GM23338 (cell line): ENCODE results near the gene ARFIP1.
A peak's percentile ranks its signal among the peaks of the same experiment; 100 is the strongest.

Source experiments
- CREB1 ChIP-seq: fragments of 250-450 bp; sonication (Bioruptor Pico); IDR thresholded peaks from 2 replicates; pipeline ENCODE4 v1.5.0; 2020; ENCODE audit warnings: low read depth, mild to moderate bottlenecking, moderate library complexity
- EZH2 ChIP-seq: fragments of 200-600 bp; sonication (generic); IDR thresholded peaks from one replicate; pipeline ENCODE4 v1.8.0; 2017; ENCODE audit warnings: antibody characterized with exemption, mild to moderate bottlenecking, low read depth; ENCODE audit not compliant: unreplicated experiment
- EZH2phosphoT487 ChIP-seq: fragments of 200-600 bp; sonication (generic); IDR thresholded peaks from one replicate; pipeline ENCODE4 v1.8.1; 2018; ENCODE audit warnings: antibody characterized with exemption; ENCODE audit not compliant: unreplicated experiment
- TF ChIP-seq, protein P1 (sequence below), 2 experiments: fragments of 200-600 bp in 1 of 2; sonication (generic) in 1 of 2; conservative IDR thresholded peaks; 2 replicates each; pipeline versions ENCODE4 v1.5.1 to v1.6.1; 2016 to 2017; ENCODE audit warnings: antibody characterized with exemption in 2 of 2, low read depth in 2 of 2, mild to moderate bottlenecking in 2 of 2, moderate library complexity in 1 of 2
- TF ChIP-seq, protein P2 (sequence below): IDR thresholded peaks from one replicate; pipeline ENCODE4 v1.6.1; 2018; ENCODE audit warnings: antibody characterized with exemption; ENCODE audit not compliant: unreplicated experiment

DNA sequence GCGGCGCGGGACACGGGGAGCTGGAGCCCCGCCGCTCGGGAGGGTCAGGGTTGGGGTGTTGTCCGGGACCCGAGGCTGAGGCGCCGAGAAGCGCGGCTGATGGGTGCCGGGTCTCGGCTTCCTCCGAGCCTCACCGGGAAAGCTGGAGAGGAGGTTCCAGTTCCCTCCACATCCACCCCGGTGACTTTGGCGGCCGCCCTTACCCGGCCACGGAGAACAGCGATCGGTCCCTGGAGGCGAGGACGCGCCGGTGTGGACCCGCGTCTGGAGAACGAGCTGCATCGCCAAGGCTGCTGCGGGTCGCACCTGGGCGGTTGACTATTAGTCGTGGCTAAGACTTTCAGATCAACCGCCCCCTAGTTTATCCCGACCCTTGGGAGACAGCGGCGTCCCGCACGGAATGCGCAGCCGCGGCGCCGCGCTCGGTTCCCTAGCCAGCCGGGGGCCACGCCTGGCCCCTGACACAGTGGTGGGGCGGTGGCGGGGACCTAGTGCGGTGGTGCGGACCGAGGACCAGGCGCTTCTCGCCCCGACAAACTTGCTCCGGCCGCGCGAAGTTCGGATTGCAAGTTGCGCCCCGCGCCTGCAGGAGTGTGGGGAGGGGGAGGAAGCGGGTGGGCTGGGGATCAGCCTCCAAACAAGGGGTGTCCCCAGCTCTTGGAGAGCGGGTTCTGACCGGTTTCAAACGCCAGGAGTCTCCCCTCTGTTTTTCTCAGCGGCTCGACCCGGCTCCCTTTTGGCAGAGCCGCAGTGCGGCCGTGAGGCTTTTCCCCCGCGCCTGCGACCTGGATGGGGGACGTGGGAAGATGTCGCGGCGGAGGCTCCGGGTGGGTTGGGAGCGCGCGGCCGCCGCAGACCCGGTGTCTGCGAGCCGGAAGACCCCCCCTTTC lies 156.9 kb downstream of the ARFIP1 start:
- TF ChIP-seq, protein P1, sequence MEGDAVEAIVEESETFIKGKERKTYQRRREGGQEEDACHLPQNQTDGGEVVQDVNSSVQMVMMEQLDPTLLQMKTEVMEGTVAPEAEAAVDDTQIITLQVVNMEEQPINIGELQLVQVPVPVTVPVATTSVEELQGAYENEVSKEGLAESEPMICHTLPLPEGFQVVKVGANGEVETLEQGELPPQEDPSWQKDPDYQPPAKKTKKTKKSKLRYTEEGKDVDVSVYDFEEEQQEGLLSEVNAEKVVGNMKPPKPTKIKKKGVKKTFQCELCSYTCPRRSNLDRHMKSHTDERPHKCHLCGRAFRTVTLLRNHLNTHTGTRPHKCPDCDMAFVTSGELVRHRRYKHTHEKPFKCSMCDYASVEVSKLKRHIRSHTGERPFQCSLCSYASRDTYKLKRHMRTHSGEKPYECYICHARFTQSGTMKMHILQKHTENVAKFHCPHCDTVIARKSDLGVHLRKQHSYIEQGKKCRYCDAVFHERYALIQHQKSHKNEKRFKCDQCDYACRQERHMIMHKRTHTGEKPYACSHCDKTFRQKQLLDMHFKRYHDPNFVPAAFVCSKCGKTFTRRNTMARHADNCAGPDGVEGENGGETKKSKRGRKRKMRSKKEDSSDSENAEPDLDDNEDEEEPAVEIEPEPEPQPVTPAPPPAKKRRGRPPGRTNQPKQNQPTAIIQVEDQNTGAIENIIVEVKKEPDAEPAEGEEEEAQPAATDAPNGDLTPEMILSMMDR (conservative IDR thresholded peaks at IDR 0.05; ENCODE audit: low read depth in 2 of 2) = peak in 1 of 2 experiments; percentile 19; a peak in 1 of 4 replicates
- no peak for TF ChIP-seq EZH2
- TF ChIP-seq, protein P2, sequence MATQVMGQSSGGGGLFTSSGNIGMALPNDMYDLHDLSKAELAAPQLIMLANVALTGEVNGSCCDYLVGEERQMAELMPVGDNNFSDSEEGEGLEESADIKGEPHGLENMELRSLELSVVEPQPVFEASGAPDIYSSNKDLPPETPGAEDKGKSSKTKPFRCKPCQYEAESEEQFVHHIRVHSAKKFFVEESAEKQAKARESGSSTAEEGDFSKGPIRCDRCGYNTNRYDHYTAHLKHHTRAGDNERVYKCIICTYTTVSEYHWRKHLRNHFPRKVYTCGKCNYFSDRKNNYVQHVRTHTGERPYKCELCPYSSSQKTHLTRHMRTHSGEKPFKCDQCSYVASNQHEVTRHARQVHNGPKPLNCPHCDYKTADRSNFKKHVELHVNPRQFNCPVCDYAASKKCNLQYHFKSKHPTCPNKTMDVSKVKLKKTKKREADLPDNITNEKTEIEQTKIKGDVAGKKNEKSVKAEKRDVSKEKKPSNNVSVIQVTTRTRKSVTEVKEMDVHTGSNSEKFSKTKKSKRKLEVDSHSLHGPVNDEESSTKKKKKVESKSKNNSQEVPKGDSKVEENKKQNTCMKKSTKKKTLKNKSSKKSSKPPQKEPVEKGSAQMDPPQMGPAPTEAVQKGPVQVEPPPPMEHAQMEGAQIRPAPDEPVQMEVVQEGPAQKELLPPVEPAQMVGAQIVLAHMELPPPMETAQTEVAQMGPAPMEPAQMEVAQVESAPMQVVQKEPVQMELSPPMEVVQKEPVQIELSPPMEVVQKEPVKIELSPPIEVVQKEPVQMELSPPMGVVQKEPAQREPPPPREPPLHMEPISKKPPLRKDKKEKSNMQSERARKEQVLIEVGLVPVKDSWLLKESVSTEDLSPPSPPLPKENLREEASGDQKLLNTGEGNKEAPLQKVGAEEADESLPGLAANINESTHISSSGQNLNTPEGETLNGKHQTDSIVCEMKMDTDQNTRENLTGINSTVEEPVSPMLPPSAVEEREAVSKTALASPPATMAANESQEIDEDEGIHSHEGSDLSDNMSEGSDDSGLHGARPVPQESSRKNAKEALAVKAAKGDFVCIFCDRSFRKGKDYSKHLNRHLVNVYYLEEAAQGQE = no peak
- TF ChIP-seq EZH2phosphoT487 = no peak
- TF ChIP-seq CREB1 (CRISPR knock-in tag) = no peak
